CD4-positive, alpha-beta T cell treated with Interleukin-4 for 4 hours (primary cell): ENCODE results near the gene CFAP92.

Experiments
- DNase-seq: peaks from one replicate; pipeline ENCODE4 v3.0.0-alpha.2; 2020

Gene CFAP92

GRCh38 chr3:128864351-128864811 lies 129.5 kb downstream of the CFAP92 start:
- DNase-seq: no peak

GRCh38 chr3:128863560-128863959 lies 130.3 kb downstream of the CFAP92 start:
- no peak for DNase-seq

GRCh38 chr3:128861491-128861890 lies 132.4 kb downstream of the CFAP92 start:
- DNase-seq: no peak
